ENCODE results near the gene PRMT5.

- TF ChIP-seq, protein P1, sequence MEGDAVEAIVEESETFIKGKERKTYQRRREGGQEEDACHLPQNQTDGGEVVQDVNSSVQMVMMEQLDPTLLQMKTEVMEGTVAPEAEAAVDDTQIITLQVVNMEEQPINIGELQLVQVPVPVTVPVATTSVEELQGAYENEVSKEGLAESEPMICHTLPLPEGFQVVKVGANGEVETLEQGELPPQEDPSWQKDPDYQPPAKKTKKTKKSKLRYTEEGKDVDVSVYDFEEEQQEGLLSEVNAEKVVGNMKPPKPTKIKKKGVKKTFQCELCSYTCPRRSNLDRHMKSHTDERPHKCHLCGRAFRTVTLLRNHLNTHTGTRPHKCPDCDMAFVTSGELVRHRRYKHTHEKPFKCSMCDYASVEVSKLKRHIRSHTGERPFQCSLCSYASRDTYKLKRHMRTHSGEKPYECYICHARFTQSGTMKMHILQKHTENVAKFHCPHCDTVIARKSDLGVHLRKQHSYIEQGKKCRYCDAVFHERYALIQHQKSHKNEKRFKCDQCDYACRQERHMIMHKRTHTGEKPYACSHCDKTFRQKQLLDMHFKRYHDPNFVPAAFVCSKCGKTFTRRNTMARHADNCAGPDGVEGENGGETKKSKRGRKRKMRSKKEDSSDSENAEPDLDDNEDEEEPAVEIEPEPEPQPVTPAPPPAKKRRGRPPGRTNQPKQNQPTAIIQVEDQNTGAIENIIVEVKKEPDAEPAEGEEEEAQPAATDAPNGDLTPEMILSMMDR (IDR thresholded peaks at IDR 0.05 in 8 of 11, conservative IDR thresholded peaks at IDR 0.05 in 3 of 11): no peak
- TF ChIP-seq POLR2A (IDR thresholded peaks at IDR 0.05): no peak
Measured at GRCh38 chr14:22896356-22896755, 32.8 kb downstream of the PRMT5 start.

Data from spleen (tissue), 7 donors.